ENCODE measurements around the gene RSBN1L.

The RSBN1L gene

GRCh38 chr7:77771901-77772300 lies 75.6 kb downstream of the RSBN1L start:
- H3K79me2 ChIP-seq (ENCODE audit: insufficient read depth, low read depth) = no peaks in the 10 kb centered on the region; the same call in 1 of the 2 replicates
- H3K9ac ChIP-seq = no peak overlapping the region
- H3K4me1 ChIP-seq (ENCODE audit: low read depth, poor library complexity, severe bottlenecking) = peaks cover 34% of the 10 kb centered on the region
- H3K4me2 ChIP-seq = no peak overlapping the region
- 0 out of 2 replicates have a peak, but pooled peaks cover 3% of the 10 kb centered on the region for H3K36me3 ChIP-seq (ENCODE audit: insufficient read depth)
- H4K20me1 ChIP-seq (ENCODE audit: insufficient read depth) = 0 out of 2 replicates have a peak, but pooled peaks cover 7% of the 10 kb centered on the region
- no peaks in the 10 kb centered on the region for H3K27me3 ChIP-seq (ENCODE audit: insufficient read depth, low read depth)
- no peak overlapping the region for H3K27ac ChIP-seq
- H3K4me3 ChIP-seq (IDR thresholded peaks at IDR 0.05; ENCODE audit: insufficient read depth, low read depth, low read length) = no peak overlapping the region
- H2AFZ ChIP-seq (ENCODE audit: low read depth) = no peak overlapping the region
- TF ChIP-seq CTCF (conservative IDR thresholded peaks at IDR 0.05; ENCODE audit: low read depth, low read length) = no peak

- TF ChIP-seq CTCF (conservative IDR thresholded peaks at IDR 0.05; ENCODE audit: low read depth, low read length) = no peak
- Histone ChIP-seq H3K36me3 (ENCODE audit: insufficient read depth) (no peaks in the 10 kb centered on the region), H3K79me2 (ENCODE audit: insufficient read depth, low read depth) (no peaks in the 10 kb centered on the region), H3K9ac (no peak overlapping the region), H3K4me3 (IDR thresholded peaks at IDR 0.05; ENCODE audit: insufficient read depth, low read depth, low read length) (no peak overlapping the region), H3K27me3 (ENCODE audit: insufficient read depth, low read depth) (no peaks in the 10 kb centered on the region), H2AFZ (ENCODE audit: low read depth) (no peak overlapping the region), H3K27ac (no peak overlapping the region), H4K20me1 (ENCODE audit: insufficient read depth) (0 out of 2 replicates have a peak, but pooled peaks cover 7% of the 10 kb centered on the region), H3K4me1 (ENCODE audit: low read depth, poor library complexity, severe bottlenecking) (peaks cover 18% of the 10 kb centered on the region), H3K4me2 (no peak overlapping the region)
These were observed 82.3 kb downstream of the RSBN1L start for GRCh38 chr7:77778535-77778934.

GRCh38 chr7:77782383-77782782 lies 86.1 kb downstream of the RSBN1L start:
- no peak overlapping the region for H3K4me3 ChIP-seq (IDR thresholded peaks at IDR 0.05; ENCODE audit: insufficient read depth, low read depth, low read length)
- no peak overlapping the region for H3K27ac ChIP-seq
- H3K36me3 ChIP-seq (ENCODE audit: insufficient read depth) = no peaks in the 10 kb centered on the region
- no peaks in the 10 kb centered on the region for H3K79me2 ChIP-seq (ENCODE audit: insufficient read depth, low read depth)
- H3K9ac ChIP-seq = no peak overlapping the region
- H2AFZ ChIP-seq (ENCODE audit: low read depth) = no peak overlapping the region
- H4K20me1 ChIP-seq (ENCODE audit: insufficient read depth) = no peaks in the 10 kb centered on the region
- H3K4me2 ChIP-seq = no peak overlapping the region
- TF ChIP-seq CTCF (conservative IDR thresholded peaks at IDR 0.05; ENCODE audit: low read depth, low read length) = no peak
- H3K4me1 ChIP-seq (ENCODE audit: low read depth, poor library complexity, severe bottlenecking) = no peaks in the 10 kb centered on the region
- no peaks in the 10 kb centered on the region for H3K27me3 ChIP-seq (ENCODE audit: insufficient read depth, low read depth)

GRCh38 chr7:77783111-77783510 lies 86.9 kb downstream of the RSBN1L start:
- H4K20me1 ChIP-seq (ENCODE audit: insufficient read depth) = no peaks in the 10 kb centered on the region
- H3K27me3 ChIP-seq (ENCODE audit: insufficient read depth, low read depth) = no peaks in the 10 kb centered on the region
- H3K9ac ChIP-seq = no peak overlapping the region
- no peak overlapping the region for H3K27ac ChIP-seq
- H3K79me2 ChIP-seq (ENCODE audit: insufficient read depth, low read depth) = no peaks in the 10 kb centered on the region
- H3K4me2 ChIP-seq = no peak overlapping the region
- TF ChIP-seq CTCF (conservative IDR thresholded peaks at IDR 0.05; ENCODE audit: low read depth, low read length) = no peak
- no peaks in the 10 kb centered on the region for H3K4me1 ChIP-seq (ENCODE audit: low read depth, poor library complexity, severe bottlenecking)
- H3K4me3 ChIP-seq (IDR thresholded peaks at IDR 0.05; ENCODE audit: insufficient read depth, low read depth, low read length) = no peak overlapping the region
- no peak overlapping the region for H2AFZ ChIP-seq (ENCODE audit: low read depth)
- H3K36me3 ChIP-seq (ENCODE audit: insufficient read depth) = no peaks in the 10 kb centered on the region

Measured in KMS-11 (cell line).